AML-193 (cell line): ENCODE measurements around the gene ZC3H7B.
A peak's percentile ranks its signal among the peaks of the same experiment; 100 is the strongest.
"Not testable (repeated sequence)": the region's sequence is repeated elsewhere in the genome, so short reads cannot be mapped to it uniquely, and the experiment has no call there.

ENCODE experiments used
- DNase-seq, 2 experiments: peaks; one replicate each; lab custom pipeline; 2025; lab: John Stamatoyannopoulos, UW

Gene ZC3H7B

DNA sequence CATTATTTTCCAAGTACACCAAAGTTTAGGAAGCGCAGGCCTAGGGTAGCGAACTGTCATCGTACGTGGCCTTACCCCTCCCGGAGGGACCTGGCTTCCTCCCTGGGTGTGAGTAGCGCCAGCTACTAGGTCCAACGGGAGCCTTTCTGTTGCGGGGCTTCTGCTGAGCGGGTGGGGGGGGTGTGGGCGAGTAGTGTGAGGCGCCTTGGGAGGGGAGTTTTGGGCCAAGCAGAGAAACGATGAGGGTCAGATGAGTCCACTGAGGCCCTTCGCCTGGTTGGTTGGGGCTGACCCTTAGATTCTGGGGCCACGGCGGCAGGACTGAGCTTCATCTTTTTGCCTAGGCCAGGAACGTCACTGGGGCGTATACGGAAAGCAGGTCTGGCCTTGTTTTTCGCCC, 81.3 kb downstream of the ZC3H7B start:
- no peak for DNase-seq

DNA sequence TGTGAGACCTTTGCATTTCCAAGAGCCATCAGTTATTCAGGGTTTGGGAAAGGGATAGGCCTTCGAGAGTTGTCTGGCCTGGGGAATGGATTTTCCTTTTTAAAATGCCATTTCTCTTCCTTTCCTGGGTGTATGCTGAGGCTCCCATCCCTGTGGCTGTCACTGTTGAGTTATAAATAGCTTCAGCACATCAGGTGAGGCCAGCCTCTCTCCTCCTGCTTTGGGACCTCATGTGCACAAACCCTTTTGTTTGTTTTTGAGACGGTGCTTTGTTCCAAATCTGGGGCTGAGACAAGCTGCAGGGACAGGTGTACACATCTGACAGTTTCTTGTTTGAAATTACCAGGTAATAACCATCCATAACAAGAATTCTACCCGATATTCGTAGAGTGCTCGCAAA, 81.8 kb downstream of the ZC3H7B start:
- no peak for DNase-seq

DNA sequence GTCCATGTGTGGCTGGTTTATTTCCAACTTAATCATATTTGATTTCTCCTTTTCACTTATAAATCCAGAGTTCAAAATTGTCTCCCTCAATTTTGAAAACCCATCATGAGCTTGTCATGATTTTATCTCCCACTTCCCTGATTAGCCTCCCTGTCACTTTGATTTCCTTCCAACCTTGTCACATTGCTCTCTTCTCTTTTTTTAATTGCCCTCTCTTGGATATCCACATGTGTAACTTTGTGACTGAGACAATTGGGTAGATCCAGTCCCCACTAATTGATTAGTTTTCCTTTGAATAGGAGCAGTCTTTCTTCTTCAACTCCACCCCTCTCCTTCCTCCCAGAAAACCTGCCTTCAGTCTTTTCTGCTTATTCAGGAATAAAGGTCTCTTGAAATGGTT, 82.8 kb downstream of the ZC3H7B start:
- DNase-seq, result no peak

DNA sequence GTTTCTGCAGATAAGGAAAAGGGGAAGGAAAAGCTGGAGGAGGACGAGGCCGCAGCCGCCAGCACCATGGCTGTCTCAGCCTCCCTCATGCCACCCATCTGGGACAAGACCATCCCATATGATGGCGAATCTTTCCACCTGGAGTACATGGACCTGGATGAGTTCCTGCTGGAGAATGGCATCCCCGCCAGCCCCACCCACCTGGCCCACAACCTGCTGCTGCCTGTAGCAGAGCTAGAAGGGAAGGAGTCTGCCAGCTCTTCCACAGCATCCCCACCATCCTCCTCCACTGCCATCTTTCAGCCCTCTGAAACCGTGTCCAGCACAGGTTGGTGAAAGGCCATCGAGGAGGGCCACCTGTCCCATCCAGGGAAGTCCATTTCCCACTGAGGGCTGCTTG, 86.0 kb downstream of the ZC3H7B start:
- DNase-seq, result no peak

DNA sequence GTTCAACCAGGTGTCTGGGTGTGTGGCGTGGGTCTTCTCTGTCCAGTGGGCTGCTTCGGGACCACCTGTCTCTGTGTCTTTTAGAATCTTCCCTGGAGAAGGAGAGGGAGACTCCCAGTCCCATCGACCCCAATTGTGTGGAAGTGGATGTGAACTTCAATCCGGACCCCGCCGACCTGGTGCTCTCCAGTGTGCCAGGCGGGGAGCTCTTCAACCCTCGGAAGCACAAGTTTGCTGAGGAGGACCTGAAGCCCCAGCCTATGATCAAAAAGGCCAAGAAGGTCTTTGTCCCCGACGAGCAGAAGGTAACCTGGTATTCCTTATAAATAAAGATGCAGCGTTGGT, 92.7 kb downstream of the ZC3H7B start:
- no peak for DNase-seq

DNA sequence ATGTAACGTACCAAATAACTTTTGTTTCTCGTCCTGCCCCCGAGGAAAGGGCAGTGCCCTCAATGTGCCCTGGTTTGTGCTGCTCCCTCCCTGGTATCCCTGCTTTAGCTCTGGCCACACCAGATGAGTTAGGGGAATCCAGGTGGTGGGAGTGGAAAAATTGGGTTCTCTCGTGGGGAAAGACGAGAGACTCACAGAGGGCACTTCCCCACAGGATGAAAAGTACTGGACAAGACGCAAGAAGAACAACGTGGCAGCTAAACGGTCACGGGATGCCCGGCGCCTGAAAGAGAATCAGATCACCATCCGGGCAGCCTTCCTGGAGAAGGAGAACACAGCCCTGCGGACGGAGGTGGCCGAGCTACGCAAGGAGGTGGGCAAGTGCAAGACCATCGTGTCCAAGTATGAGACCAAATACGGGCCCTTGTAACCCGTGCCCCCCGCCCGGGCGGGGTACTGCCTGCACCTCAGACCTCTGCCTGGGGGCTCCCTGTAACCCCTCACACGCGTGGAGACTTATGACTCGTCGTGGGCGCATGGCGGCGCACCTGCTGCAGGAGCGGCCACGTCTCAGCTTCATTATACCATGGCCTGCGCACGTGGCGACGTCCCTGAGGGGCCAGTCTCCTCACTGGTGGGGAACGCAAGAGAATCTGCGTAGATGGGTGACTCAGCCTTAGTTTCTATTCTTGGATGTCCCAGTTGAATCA, 94.4 kb downstream of the ZC3H7B start:
- no peak for DNase-seq

DNA sequence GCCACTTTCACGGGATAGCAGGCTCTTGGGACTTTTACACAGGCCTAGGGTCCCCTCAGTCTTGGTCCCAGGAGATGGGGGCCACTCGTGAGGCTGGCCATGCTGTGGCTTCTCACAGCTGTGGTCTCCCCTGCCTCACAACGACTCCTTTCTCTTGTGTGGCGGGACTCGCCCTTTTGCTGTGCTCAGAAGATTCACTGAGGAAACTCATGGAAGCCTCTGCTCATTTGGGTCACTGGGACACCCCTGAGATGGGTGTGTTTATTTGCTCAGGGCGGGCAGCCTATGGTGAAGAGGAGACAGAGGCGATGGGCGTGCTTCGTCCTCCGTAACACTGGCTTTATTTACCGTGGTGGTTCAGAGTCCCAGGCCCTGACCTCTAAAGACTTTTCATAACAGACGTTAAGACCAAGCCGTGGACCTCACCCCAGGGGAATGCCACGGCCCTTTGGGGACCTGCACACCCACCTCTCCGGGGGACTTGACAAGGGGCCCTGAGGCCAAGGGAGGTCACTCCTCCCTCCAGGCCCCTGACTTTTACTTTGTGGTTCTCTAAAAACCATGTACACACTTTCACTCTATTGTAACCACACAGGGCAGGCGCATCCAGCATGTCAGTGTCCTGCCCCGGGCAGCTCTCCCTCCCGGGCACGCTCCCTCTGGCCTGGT, 96.0 kb downstream of the ZC3H7B start:
- DNase-seq, result no peak

DNA sequence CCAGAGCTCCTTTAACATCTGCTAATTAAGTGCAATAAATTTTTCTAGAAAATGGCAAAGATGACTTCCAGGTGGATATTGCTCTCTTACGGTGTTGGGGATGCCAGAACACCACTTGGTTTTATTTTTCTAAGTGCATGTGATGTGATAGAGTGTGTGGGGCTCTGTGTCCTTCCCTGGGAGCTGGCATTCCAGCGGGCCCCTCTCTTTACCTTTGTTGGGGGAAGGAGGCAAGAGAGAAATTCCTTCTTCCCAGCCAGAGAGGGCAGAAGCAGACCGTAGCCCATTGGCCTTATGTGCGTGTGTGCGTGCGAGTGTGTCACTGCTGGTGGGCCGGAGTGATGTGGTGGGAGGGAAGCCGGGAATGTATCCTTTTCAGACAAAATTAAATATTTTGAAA, 97.6 kb downstream of the ZC3H7B start:
- no peak for DNase-seq

DNA sequence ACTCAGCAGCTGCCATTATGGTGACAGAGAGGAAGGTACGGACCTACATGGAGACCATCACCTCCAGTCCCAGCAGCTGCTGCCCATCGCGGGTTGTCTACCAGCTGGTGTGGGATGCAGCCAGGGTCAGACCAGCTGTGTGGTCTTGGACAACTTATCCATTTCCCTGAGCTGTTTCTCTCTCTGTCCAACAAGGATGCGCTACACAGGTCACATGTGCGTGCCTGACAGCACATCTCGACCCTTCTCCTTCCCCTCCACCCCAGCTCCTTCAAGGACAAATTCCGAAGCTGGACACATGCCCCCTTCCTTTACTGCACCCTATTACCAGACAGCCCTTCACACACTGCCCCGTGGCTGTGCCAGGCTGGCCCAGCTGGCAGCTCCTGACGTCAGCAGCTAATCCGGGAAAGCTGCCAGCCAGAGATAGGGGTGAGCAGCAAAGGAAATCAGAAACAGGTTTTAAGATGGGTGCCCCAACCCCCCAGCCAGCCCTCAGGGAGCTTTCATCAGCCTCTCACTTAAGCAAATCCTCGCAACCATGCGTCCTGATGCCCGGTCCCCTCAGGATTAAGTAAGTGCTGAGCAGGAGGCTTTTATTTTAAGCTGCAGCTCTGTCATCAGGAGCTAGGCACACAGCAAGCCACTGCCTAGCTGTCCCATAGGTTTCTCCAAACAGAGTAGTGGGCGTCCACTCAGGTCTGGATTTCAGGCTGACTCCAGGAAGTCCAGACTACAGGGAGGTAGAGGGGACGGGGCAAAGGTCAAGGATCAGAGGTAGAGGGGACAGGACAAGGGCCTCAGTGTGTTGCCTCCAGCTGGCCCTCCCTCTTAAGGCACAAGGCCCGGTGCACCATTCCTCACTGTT, 100.7 kb downstream of the ZC3H7B start:
- no peak for DNase-seq

DNA sequence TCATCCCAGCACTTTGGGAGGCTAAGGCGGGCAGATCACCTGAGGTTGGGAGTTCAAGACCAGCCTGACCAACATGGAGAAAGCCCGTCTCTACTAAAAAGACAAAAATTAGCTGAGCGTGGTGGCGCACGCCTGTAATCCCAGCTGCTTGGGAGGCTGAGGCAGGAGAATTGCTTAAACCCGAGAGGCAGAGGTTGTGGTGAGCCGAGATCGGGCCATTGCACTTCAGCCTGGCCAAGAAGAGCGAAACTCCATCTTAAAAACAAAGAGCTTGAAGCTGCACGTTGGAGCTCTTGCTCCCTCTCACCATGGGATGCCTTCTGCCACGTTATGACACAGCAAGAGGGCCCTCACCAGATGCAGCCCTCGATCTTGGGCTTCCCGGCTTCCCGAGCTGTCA, 101.5 kb downstream of the ZC3H7B start:
- not testable (repeated sequence) for DNase-seq

DNA sequence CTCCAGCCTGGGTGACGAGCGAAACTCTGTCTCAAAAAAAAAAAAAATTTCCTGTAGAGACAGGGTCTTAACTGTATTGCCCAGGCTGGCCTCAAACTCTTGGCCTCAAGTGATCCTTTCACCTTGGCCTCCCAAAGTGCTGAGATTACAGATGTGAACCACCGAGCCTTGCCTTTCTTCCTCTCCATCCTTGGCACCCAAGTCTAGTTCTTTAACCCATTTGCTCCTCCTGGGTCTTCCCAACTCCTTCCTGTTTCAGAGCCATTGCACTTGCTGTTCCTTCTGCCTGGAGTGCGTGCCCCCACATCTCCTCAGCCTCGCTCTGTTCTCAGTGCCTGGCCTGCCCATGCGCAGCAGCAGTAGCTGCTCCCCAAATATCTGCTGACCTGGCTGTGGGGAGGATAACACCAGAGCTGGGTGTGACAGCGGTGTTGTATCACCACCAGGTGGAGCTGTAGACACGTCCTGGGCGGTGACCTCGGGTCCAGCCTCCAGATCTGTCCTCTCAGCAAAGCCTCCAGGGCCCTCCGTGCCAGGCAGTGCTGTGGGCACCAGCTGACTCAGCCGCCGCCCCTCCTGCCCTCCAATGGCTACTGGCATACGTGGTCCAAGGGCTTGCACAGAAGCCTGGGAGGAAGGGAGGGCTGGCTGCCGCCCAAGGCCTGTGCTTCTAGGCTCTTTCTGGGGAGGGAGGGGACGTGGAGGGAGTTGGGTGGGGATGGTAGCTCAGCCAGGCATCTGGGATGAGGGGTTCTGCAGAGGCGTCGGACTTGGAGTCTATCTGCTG, 102.4 kb downstream of the ZC3H7B start:
- peak; percentile 72 to 86 for DNase-seq

DNA sequence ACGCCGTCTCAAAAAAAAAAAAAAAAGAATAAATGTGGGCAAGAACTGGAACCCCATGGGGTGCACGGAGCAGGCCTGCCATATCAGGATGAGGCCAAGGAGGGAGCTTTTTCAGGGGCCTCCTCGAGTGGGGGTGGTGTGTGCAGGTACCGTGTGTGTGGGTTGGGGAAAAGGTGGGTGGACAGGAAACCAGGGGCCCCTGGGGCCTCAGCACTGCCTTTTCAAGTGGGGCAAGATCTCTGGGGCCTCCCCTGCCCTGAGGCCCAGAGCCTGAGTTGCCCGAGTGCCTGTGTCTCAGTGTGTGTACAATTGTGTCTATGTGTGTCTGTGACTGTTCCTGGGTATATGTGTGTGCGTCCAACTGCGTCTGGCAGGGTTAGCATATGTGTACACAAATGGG, 104.3 kb downstream of the ZC3H7B start:
- DNase-seq, result no peak

DNA sequence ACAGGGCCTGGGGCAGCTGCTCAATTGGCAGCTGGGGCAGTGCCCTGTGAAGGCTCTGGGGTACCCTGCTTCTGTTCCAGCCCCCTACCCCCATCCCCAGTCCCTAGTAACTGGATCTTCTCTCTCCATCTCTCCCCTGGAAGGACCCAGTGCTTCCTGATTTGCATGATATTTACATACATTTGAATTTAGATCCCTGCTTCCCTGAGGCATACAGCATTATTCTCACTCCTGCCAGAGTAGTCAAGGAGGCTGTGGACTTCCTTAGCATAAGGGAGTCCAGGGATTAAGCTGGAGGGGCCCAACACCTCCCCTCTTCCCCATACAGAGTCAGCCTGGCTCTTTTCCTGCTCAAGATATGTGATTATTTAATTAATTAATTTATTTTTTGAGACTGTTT, 105.1 kb downstream of the ZC3H7B start:
- no peak for DNase-seq

DNA sequence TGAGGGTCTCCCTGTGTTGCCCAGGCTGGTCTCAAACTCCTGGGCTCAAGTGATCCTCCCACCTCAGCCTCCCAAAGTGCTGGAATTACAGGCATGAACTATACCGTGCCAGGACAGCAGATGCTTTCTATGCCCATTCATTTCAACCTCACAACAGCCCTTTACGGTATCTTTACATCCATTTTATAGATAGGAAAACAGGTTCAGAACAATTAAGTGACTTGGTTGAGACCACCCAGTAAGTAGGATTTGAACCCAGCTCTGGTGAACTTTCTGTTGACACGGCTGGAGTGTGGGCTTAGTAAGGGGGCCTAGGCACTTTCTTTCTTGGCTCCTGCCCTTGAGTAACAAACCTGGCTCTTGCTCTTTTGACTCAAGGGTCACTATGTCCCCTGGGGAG, 106.1 kb downstream of the ZC3H7B start:
- DNase-seq, result no peak

DNA sequence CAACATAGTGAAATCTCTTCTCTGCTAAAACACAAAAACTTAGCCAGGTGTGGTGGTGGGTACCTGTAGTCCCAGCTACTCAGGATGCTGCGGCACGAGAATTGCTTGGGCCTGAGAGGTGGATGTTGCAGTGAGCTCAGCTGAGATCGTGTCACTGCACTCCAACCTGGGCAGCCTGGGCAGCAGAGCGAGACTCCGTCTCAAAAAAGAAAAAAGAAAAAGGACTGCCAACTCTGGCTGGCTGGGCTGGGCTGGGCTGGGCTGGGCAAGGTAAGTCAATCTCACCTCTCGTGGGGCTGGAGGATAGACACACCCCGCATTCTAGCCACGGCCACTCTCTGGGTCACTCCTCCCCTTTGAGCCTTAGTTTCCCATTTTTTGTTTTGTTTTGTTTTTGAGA, 107.3 kb downstream of the ZC3H7B start:
- DNase-seq, result no peak
